ENCODE measurements around the gene RGS7.

GRCh38 chr1:241229711-241230110 lies 127.3 kb downstream of the RGS7 start:
- TF ChIP-seq, protein P1, sequence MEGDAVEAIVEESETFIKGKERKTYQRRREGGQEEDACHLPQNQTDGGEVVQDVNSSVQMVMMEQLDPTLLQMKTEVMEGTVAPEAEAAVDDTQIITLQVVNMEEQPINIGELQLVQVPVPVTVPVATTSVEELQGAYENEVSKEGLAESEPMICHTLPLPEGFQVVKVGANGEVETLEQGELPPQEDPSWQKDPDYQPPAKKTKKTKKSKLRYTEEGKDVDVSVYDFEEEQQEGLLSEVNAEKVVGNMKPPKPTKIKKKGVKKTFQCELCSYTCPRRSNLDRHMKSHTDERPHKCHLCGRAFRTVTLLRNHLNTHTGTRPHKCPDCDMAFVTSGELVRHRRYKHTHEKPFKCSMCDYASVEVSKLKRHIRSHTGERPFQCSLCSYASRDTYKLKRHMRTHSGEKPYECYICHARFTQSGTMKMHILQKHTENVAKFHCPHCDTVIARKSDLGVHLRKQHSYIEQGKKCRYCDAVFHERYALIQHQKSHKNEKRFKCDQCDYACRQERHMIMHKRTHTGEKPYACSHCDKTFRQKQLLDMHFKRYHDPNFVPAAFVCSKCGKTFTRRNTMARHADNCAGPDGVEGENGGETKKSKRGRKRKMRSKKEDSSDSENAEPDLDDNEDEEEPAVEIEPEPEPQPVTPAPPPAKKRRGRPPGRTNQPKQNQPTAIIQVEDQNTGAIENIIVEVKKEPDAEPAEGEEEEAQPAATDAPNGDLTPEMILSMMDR (conservative IDR thresholded peaks at IDR 0.05; ENCODE audit: low read length) = no peak
- TF ChIP-seq EZH2phosphoT487 (IDR thresholded peaks at IDR 0.05; ENCODE audit: borderline replicate concordance) = no peak
